GM12801 (cell line): ENCODE results near the gene KLHL10.

Experiments
- CTCF ChIP-seq: IDR thresholded peaks from one replicate; pipeline ENCODE4 v1.5.1; 2011; ENCODE audit warnings: control low read depth; ENCODE audit not compliant: insufficient read length; ENCODE audit errors: extremely low read depth

The KLHL10 gene

GRCh38 chr17:41799366-41799765 lies 38.3 kb upstream of the KLHL10 start:
- TF ChIP-seq CTCF, result no peak

GRCh38 chr17:41800601-41801373 lies 36.8 kb upstream of the KLHL10 start:
- no peak for TF ChIP-seq CTCF

- no peak for TF ChIP-seq CTCF
These were observed 36.0 kb upstream of the KLHL10 start for GRCh38 chr17:41801374-41802271.

- TF ChIP-seq CTCF, result no peak
These were observed 34.3 kb upstream of the KLHL10 start for GRCh38 chr17:41803049-41804020.

GRCh38 chr17:41806685-41807445 lies 30.8 kb upstream of the KLHL10 start:
- no peak for TF ChIP-seq CTCF

- TF ChIP-seq CTCF, result no peak
These were observed 26.7 kb upstream of the KLHL10 start for GRCh38 chr17:41810659-41811548.
